Activated T-cell treated with anti-CD3 and anti-CD28 coated beads for 4 hours (primary cell): ENCODE results near the gene CDH13.

Source experiments
- DNase-seq: peaks from one replicate; pipeline ENCODE4 v3.0.0-alpha.2; 2020

The CDH13 gene

GRCh38 chr16:83743241-83743640, 1116.5 kb downstream of the CDH13 start:
- DNase-seq = no peak

DNA sequence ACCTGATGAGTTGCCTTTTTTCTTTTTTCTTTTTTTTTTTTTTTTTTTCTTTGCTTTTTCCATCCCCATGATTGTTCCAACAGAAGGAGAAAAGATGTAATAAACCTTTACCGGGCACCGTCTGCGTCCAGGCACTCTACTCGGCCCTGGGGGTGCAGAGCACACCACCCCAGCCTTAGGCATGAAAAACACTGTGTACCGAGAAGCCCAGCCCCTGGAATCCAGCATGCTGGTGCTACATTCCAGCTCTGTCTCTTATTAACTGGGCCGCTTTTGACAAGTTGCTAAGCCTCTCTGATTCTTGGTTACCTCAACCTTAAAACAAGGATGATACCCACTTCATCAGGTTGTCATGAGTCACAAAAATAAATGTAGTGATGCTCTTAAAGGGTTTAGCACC, 1117.0 kb downstream of the CDH13 start:
- no peak for DNase-seq

DNA sequence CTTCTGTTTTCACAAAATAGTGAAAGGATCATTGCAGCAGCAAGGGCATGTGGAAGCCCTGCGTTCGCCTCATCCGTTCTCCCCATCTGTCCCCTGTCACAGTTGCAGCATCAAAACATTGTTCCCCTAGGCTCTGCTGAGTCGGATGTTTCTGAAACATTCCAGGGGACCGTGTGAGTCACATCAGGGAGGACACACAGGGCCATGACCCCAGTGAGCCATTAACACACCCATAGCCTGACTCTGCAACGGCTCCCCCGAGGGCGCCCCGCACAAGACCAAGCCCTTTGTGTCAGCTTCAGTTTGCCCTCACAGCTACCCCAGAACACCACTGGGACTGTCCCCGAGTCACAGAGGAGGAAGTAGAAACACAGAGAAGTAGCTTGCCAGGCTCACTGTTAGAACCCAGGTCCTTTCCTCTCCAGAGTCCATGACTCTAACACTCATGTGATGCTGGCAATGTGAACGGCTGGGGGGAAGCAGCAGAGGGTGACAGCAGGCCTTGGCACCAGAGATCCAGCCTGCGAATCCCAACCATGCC, 1117.7 kb downstream of the CDH13 start:
- no peak for DNase-seq

DNA sequence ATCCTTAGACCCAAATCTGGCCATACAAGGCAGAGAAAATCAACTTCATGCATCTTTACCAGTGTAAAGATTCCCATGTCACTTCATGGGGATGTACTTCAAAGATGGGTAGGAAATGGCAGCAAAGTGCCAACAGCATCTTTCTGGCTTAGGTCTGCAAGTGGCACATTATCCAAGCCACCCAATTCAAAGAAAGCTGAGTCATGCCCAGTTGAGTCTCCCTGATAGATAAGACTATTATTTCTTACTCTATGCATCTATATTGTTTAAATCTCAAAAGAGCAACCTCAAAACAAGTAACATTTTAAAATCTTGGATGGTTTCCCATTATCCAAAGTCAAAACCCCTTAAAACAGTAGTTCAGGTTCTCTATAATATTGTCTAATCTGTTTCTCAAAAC, 1119.8 kb downstream of the CDH13 start:
- DNase-seq = no peak

DNA sequence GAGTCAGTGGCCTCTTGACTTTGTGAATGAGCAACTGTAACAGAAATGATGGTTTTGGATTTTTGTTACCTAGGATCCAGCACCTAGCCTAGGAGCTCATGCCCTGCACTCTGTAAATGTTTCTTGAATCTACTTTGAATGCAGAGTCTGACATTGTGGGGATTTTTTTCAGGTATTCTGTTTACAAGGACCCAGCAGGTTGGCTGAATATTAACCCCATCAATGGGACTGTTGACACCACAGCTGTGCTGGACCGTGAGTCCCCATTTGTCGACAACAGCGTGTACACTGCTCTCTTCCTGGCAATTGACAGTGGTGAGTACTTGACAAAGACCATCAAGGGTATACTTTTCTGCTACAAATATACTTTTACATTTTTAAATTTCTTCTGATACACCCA, 1121.2 kb downstream of the CDH13 start:
- no peak for DNase-seq

GRCh38 chr16:83755391-83755790, 1128.6 kb downstream of the CDH13 start:
- DNase-seq = no peak

GRCh38 chr16:83762141-83762991, 1135.6 kb downstream of the CDH13 start:
- no peak for DNase-seq

DNA sequence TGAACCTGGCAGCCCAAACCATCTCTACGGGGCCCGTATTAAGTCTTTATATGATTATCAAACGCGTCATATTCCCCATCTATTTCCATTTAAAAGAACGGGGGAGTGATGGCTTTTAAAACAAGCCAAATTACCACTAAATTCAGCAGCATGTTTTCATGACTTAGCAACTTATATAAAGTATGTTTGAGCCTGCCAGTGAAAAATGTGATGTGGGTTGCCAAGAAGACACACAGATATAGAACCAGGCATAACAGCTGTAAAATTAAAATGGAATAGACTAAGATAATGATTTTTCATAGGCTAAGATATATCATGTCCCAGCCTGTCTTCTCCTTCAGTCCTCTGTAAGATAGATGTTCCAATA, 1136.2 kb downstream of the CDH13 start:
- DNase-seq = no peak

GRCh38 chr16:83768986-83769385, 1142.2 kb downstream of the CDH13 start:
- no peak for DNase-seq

- DNase-seq = no peak
Measured at GRCh38 chr16:83769397-83770008, 1142.7 kb downstream of the CDH13 start.

DNA sequence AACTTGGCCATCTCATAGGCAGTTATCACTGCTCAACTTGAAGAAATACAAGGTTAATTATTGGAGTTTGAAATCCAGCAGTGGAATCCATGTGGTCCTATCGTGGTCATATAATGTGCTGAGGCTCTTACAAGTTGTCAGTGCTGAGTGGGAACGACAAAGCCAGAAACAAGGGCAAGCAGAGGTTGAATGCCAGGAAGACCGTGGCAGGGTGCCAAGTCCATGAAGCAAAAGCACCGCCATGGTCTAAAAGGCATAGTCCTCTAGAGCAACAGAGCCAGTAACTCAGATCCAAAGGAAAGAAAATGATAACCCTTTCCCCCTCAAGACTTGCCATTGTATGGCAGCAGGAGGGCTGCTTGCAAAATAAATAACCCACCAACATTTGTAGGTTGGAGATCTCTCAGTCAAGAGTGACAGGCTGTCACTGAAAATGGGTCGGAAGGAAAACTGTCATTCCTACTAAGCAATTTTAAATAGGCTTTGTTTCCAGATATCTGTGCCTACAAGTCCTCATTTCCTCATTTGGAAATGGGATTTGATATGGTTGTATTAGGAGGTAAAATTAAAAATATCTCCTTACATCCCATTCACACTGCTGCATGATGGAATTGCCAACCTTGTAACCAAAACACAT, 1144.7 kb downstream of the CDH13 start:
- no peak for DNase-seq

- DNase-seq = no peak
Measured at GRCh38 chr16:83772806-83773205, 1146.0 kb downstream of the CDH13 start.

GRCh38 chr16:83774066-83774465, 1147.3 kb downstream of the CDH13 start:
- DNase-seq = no peak

GRCh38 chr16:83776944-83777343, 1150.2 kb downstream of the CDH13 start:
- no peak for DNase-seq

DNA sequence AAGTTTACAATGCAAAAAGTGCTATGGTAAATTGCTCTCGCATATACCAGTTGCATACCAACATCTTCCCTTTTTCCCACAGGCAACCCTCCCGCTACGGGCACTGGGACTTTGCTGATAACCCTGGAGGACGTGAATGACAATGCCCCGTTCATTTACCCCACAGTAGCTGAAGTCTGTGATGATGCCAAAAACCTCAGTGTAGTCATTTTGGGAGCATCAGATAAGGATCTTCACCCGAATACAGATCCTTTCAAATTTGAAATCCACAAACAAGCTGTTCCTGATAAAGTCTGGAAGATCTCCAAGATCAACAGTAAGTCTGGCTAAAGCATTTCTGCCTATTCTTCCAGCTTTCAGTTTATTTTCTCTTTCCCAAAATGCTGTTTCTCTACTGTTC, 1153.1 kb downstream of the CDH13 start:
- DNase-seq = no peak

DNA sequence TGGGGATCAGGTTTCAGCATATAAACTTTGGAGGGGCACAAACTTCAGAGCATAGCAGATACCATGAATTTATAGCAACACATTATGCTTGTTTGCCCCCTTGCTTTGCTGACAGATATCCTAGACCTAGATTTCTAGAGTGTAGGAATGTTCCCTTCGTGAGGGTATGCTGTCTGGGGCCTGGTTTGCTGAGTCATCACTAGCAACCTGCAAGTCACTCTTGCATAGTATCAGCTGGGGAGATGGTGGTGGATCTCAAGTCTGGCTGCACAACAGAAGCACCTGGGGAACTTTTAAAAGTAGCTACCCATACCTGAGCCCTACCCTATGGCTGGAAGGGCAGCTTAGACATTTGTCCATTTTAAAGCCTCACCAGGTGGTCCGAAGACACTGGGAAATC, 1158.7 kb downstream of the CDH13 start:
- no peak for DNase-seq

DNA sequence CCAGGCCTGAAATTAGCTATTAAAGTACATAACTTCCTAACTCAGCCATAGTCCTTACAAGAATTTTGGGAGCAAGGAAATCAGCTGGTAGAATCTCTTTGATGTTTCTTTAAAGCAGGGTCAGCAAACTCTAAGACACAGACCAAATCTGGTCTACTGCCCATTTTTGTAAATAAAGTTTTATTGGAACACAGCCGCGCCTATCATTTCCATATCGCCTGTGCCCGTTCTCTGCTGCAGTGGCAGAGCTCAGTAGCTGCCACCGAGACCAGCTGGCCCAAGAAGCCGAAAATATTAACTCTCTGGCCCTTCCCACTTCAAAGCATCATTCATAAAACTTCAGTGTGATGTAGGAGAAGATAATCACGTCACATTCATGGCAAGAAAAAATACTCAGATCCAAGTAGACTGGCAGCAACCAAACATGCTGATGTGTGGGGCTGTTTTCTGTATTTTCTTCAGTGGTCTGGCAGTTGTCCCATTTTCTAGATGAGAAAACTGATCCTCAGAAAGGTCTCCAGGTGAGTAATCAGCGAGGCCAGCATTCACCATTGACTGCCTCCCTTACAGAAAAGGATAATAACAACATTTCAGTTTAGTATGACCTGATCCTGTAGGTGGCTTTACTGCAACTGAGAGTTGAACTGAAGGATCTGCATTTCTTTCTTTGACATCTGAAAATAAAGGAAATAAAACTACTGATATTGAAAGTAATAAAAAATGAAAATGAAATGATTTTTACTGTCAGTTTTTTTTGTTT, 1163.1 kb downstream of the CDH13 start:
- DNase-seq = no peak

DNA sequence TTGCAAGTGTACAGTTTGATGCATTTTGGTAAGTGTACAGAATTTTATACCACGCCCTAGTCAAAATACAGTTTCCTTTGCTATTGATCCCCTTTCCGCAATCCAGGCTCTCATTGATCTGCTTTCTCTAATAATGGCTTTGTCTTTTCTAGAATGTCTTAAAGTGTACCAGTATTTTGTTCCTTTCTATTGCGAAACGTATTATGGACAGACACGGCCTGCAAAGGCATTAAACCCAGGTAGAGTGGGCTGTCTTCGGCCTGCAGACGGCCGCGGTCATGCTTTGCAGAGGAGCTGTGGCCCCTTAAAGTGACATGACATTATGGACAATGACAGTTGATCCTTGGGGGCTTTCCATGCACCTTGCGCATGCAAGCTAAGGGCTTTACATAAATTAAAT, 1165.1 kb downstream of the CDH13 start:
- no peak for DNase-seq

DNA sequence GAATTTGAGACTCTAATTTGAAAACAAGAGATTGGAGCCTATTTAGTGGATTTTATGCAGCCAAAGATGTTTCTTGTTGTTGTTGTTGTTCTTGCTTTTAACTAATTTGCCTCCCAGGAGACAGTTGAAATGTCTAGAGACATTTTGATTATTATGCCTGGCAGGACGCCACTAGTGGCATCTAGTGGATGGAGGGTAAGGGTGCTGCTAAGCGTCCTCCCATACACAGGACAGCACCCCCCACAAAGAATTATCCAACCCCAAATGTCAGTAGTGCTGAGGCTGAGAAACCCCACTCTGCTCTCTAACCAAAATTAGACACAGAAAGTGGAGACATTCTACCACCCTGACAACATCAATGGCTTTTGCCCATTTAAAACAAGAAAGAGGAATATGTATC, 1165.6 kb downstream of the CDH13 start:
- DNase-seq = no peak

GRCh38 chr16:83793179-83793578, 1166.4 kb downstream of the CDH13 start:
- DNase-seq = no peak

DNA sequence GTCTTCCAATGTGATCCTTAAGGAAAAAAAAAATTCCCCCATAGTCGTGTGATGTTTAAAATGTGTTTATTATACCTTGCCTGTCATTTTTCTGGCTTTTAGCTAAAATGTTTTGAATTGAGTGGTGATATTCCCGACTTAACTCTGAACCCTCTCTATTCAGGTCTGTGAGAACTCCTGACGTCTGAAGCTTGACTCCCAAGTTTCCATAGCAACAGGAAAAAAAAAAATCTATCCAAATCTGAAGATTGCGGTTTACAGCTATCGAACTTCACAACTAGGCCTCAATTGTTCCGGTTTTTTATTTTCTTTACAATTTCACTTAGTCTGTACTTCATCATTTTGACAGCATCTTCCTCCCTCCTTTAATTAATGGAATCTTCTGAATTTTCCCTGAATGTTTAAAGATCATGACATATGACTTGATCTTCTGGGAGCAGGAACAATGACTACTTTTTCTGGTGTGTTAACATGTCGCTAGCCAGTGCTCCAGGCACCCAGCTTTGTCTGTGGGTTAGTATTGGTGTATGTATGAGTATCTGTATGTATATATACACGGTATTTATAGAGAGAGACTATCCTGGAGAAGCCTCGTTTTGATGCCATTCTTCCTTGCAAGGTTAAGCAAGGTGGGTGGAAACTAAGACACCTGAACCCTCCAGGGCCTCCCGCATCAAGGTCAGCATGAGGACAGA, 1168.2 kb downstream of the CDH13 start:
- no peak for DNase-seq

DNA sequence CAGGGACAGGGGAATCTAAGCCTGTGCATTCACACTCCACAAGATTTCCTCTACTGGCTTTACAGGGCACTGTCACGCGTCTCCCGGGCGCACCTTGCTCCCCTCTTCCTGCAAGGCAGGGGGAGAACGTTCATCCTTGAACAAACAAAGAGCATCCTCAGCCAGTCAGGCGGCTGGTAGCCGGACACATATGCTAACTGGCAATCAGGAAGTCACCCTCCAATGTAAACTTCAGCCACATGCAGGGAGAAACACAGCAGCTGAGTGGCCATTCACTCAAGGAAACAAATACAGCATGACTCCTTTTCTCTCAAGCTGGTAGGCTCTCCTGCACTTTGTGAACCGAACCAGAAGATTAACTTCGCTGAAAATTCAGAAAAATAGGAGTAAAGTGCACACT, 1170.2 kb downstream of the CDH13 start:
- no peak for DNase-seq

DNA sequence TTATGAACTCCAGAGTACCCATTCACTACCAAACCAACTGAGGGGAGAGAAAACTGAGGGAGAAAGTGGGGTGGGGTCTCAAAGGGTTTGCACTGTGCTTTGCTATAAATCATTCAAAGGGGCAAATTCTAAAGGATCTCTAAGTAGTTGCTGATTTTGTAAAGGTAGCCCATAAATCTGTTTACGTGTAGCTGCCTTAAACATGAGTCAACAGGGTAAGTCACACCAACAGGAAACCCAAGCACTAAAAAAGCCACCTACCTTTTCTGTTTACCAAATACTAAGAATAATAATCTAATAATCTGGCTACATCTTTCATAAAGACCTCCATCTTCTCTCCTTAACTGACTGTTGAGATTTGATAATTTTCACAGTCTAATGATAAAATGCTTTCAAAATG, 1172.6 kb downstream of the CDH13 start:
- no peak for DNase-seq
